Neural cell (in vitro differentiated cells): Measurements from ENCODE around the gene DBNDD1. TPM values are rescaled to one million over a fixed set of nuclear protein-coding genes. Genes with fewer than 3 reads are reported as not detected.

Source experiments
- H2AFZ ChIP-seq: fragments of 200-600, 300-800 bp; sonication (generic), shearing (Covaris generic); 2 replicates; pipeline ENCODE4 v1.6.0; 2014; ENCODE audit warnings: low read depth, mild to moderate bottlenecking, antibody characterized with exemption, low read length, moderate library complexity
- H3F3A ChIP-seq: fragments of 200-600 bp; shearing (Covaris generic); 2 replicates; pipeline ENCODE4 v1.6.1; 2016; ENCODE audit warnings: mild to moderate bottlenecking, moderate library complexity, mixed read lengths, antibody characterized with exemption, low read length; ENCODE audit not compliant: insufficient read depth, poor library complexity, severe bottlenecking
- H3K27ac ChIP-seq: fragments of 200-600, 300-800 bp; sonication (generic), shearing (Covaris generic); 2 replicates; pipeline ENCODE4 v1.5.1; 2014; ENCODE audit warnings: mild to moderate bottlenecking, low read length, moderate library complexity
- H3K27me3 ChIP-seq: fragments of 300-800, 200-600 bp; sonication (generic), shearing (Covaris generic); 2 replicates; pipeline ENCODE4 v1.6.0; 2014; ENCODE audit warnings: mild to moderate bottlenecking, low read depth, low read length, moderate library complexity; ENCODE audit not compliant: insufficient read depth
- H3K36me3 ChIP-seq: fragments of 300-800, 200-600 bp; sonication (generic), shearing (Covaris generic); 2 replicates; pipeline ENCODE4 v1.5.1; 2014; ENCODE audit warnings: mild to moderate bottlenecking, antibody characterized with exemption, low read length, moderate library complexity; ENCODE audit not compliant: insufficient read depth
- H3K4me2 ChIP-seq: fragments of 300-800, 200-600 bp; sonication (generic), shearing (Covaris generic); 2 replicates; pipeline ENCODE4 v1.6.0; 2014; ENCODE audit warnings: mild to moderate bottlenecking, low read length
- H3K4me3 ChIP-seq: fragments of 300-800, 200-600 bp; sonication (generic), shearing (Covaris generic); 2 replicates; pipeline ENCODE4 v1.5.1; 2014; ENCODE audit warnings: mild to moderate bottlenecking, low read length, moderate library complexity
- H3K79me2 ChIP-seq: fragments of 200-600 bp; shearing (Covaris generic); replicated peaks from 2 replicates; pipeline ENCODE4 v1.6.0; 2014; ENCODE audit warnings: mild to moderate bottlenecking, low read length, moderate library complexity; ENCODE audit not compliant: insufficient read depth
- H3K9ac ChIP-seq: fragments of 300-800, 200-600 bp; sonication (generic), shearing (Covaris generic); 2 replicates; pipeline ENCODE4 v1.6.1; 2016; ENCODE audit warnings: mild to moderate bottlenecking, low read length, mixed read lengths
- H3K9me2 ChIP-seq: fragments of 200-600 bp; shearing (Covaris generic); 2 replicates; pipeline ENCODE4 v1.6.1; 2016; ENCODE audit warnings: mild to moderate bottlenecking, low read length, mixed read lengths; ENCODE audit not compliant: insufficient read depth
- H3K9me3 ChIP-seq: fragments of 200-600, 300-800 bp; sonication (generic), shearing (Covaris generic); 2 replicates; pipeline ENCODE4 v1.6.1; 2016; ENCODE audit warnings: mild to moderate bottlenecking, mixed run types, low read length, moderate library complexity, mixed read lengths
- H4K20me1 ChIP-seq: fragments of 200-600 bp; shearing (Covaris generic); 2 replicates; pipeline ENCODE4 v1.6.1; 2016; ENCODE audit warnings: mild to moderate bottlenecking, mixed run types; ENCODE audit not compliant: insufficient read depth
- CTCF ChIP-seq: fragments of 450-650 bp; IDR thresholded peaks from 2 replicates; pipeline ENCODE4 v1.5.1; 2014; ENCODE audit warnings: antibody characterized with exemption, mild to moderate bottlenecking, moderate library complexity; ENCODE audit not compliant: poor library complexity, severe bottlenecking
- EP300 ChIP-seq: fragments of 450-650 bp; conservative IDR thresholded peaks from 2 replicates; pipeline ENCODE4 v1.6.1; 2014; ENCODE audit warnings: antibody characterized with exemption, mild to moderate bottlenecking, moderate library complexity; ENCODE audit not compliant: poor library complexity, severe bottlenecking
- EZH2 ChIP-seq: fragments of 200-600, 300-800 bp; shearing (Covaris generic), sonication (generic); IDR thresholded peaks from 2 replicates; pipeline ENCODE4 v1.6.1; 2014; ENCODE audit warnings: antibody characterized with exemption, low read length, borderline replicate concordance, mild to moderate bottlenecking; ENCODE audit not compliant: insufficient read depth, poor library complexity, severe bottlenecking
- MXI1 ChIP-seq: fragments of 450-650 bp; conservative IDR thresholded peaks from 2 replicates; pipeline ENCODE4 v1.6.1; 2014; ENCODE audit warnings: antibody characterized with exemption, mild to moderate bottlenecking; ENCODE audit not compliant: poor library complexity, severe bottlenecking
- POLR2AphosphoS5 ChIP-seq: IDR thresholded peaks from 2 replicates; pipeline ENCODE4 v1.6.1; 2012
- RAD21 ChIP-seq: fragments of 450-650 bp; conservative IDR thresholded peaks from 2 replicates; pipeline ENCODE4 v1.6.1; 2014; ENCODE audit warnings: antibody characterized with exemption, mild to moderate bottlenecking, moderate library complexity
- REST ChIP-seq: IDR thresholded peaks from 2 replicates; pipeline ENCODE4 v1.6.1; 2012; ENCODE audit warnings: borderline replicate concordance
- SMC3 ChIP-seq: fragments of 450-650 bp; conservative IDR thresholded peaks from 2 replicates; pipeline ENCODE4 v1.6.1; 2014; ENCODE audit warnings: antibody characterized with exemption, mild to moderate bottlenecking, moderate library complexity; ENCODE audit not compliant: poor library complexity
- TAF1 ChIP-seq: IDR thresholded peaks from 2 replicates; pipeline ENCODE4 v1.6.1; 2012; ENCODE audit warnings: low read depth
- polyA plus RNA-seq: library from polyadenylated mRNA; depleted of rRNA; stranded (reverse); fragments of >200 nt; gene quantifications from 2 replicates; pipeline ENCODE4 v1.2.3, GENCODE V29; 2014

The DBNDD1 gene
- polyA plus RNA-seq, 1 donor from 2014 or later = 15.4 TPM

- Histone ChIP-seq H3K36me3 (peaks cover 8% of the 10 kb centered on the region), H4K20me1 (no peaks in the 10 kb centered on the region), H3F3A (no peaks in the 10 kb centered on the region), H3K4me3 (no peak overlapping the region), H3K27ac (no peak overlapping the region), H3K79me2 (no peaks in the 10 kb centered on the region), H3K27me3 (no peaks in the 10 kb centered on the region), H3K9me3 (no peaks in the 10 kb centered on the region), H2AFZ (no peak overlapping the region), H3K9me2 (no peaks in the 10 kb centered on the region), H3K9ac (no peak overlapping the region), H3K4me2 (no peak overlapping the region)
- no peak for TF ChIP-seq TAF1
- TF ChIP-seq MXI1 = no peak
- no peak for TF ChIP-seq EP300
- TF ChIP-seq CTCF = no peak
- TF ChIP-seq REST = no peak
- no peak for TF ChIP-seq SMC3
Observed at GRCh38 chr16:89993971-89994370, 25.3 kb downstream of the DBNDD1 start.

- Histone ChIP-seq H3K27ac (no peak overlapping the region), H2AFZ (no peak overlapping the region), H3K79me2 (no peaks in the 10 kb centered on the region), H3K9me3 (no peaks in the 10 kb centered on the region), H3K9me2 (no peaks in the 10 kb centered on the region), H3K9ac (no peak overlapping the region), H4K20me1 (no peaks in the 10 kb centered on the region), H3K36me3 (peaks cover 8% of the 10 kb centered on the region), H3K4me2 (no peak overlapping the region), H3K27me3 (no peaks in the 10 kb centered on the region), H3F3A (no peaks in the 10 kb centered on the region), H3K4me3 (no peak overlapping the region)
- TF ChIP-seq MXI1 (no peak), RAD21 (no peak), REST (no peak), CTCF (no peak), POLR2AphosphoS5 (no peak), EP300 (no peak), EZH2 (no peak), TAF1 (no peak), SMC3 (no peak)
Observed at GRCh38 chr16:89993377-89993776, 25.9 kb downstream of the DBNDD1 start.
